Sciatic nerve (tissue), 2 donors: ENCODE measurements around the gene MGMT. TPM values are rescaled to one million over a fixed set of nuclear protein-coding genes. Genes with fewer than 3 reads are reported as not detected.

Source experiments
- ATAC-seq: fragments of 200-7000 bp; cut with Tn5 transposase; one replicate; pipeline ENCODE4 v1.9.1; 2020; ENCODE audit warnings: mild to moderate bottlenecking, moderate library complexity
- DNase-seq: peaks from one replicate; pipeline ENCODE4 v3.0.0-alpha.2; 2020; ENCODE audit warnings: low spot score
- intact Hi-C: fragments of 100-400 bp; cut with DNase I; formaldehyde crosslinking; loops from one replicate; pipeline ENCODE4 v1.14.2; 2022
- total RNA-seq: library from RNA; stranded (reverse); fragmentation: NEBNext Ultra II Directional; extraction: Animal tissue kit (Norgen Biotek cat#: 25700); gene quantifications from one replicate; pipeline ENCODE4 v1.2.1, GENCODE V29; 2021
- donor health status: DM: no; HTN: no; CAD: no.
- donor health status: DM: no; HTN: no; CAD: no.

The MGMT gene
- total RNA-seq, 1 donor from 2014 or later, result 24.5 TPM

GRCh38 chr10:129513312-129513711 lies 46.3 kb downstream of the MGMT start:
- DNase-seq, result no peak
- intact Hi-C loops, result no loop called here
- no peak for ATAC-seq

- intact Hi-C loops, result no loop called here
- ATAC-seq (no peak), DNase-seq (no peak)
Observed at GRCh38 chr10:129514568-129515451, 47.8 kb downstream of the MGMT start.

GRCh38 chr10:129516846-129517679 lies 50.0 kb downstream of the MGMT start:
- ATAC-seq (no peak), DNase-seq (no peak)
- intact Hi-C loops, result no loop called here

GRCh38 chr10:129517680-129518057 lies 50.6 kb downstream of the MGMT start:
- no peak for ATAC-seq

GRCh38 chr10:129518793-129519192 lies 51.8 kb downstream of the MGMT start:
- DNase-seq (no peak), ATAC-seq (no peak)
- intact Hi-C loops, result no loop called here

More at GRCh38 chr10:129517680-129518057, 50.6 kb downstream of the MGMT start:
- intact Hi-C loops, result no loop called here
- DNase-seq, result no peak

GRCh38 chr10:129520440-129521080 lies 53.5 kb downstream of the MGMT start:
- intact Hi-C loops, result no loop called here
- DNase-seq, result no peak
- ATAC-seq, result no peak

- DNase-seq (no peak), ATAC-seq (no peak)
- intact Hi-C loops, result no loop called here
Observed at GRCh38 chr10:129521161-129522025, 54.4 kb downstream of the MGMT start.

- DNase-seq (no peak), ATAC-seq (no peak)
- intact Hi-C loops, result no loop called here
Observed at GRCh38 chr10:129522041-129522585, 55.1 kb downstream of the MGMT start.

- DNase-seq (no peak), ATAC-seq (no peak)
- intact Hi-C loops, result no loop called here
Observed at GRCh38 chr10:129523031-129523722, 56.1 kb downstream of the MGMT start.

GRCh38 chr10:129523723-129524316 lies 56.8 kb downstream of the MGMT start:
- DNase-seq, result no peak
- intact Hi-C loops, result no loop called here
- ATAC-seq, result no peak

GRCh38 chr10:129524936-129525335 lies 57.9 kb downstream of the MGMT start:
- ATAC-seq, result no peak
- DNase-seq, result no peak
- intact Hi-C loops, result no loop called here

- DNase-seq, result no peak
- intact Hi-C loops, result no loop called here
- ATAC-seq, result peak; percentile 59
Observed at GRCh38 chr10:129525401-129525801, 58.4 kb downstream of the MGMT start.

- intact Hi-C loops, result no loop called here
- ATAC-seq (no peak), DNase-seq (no peak)
Observed at GRCh38 chr10:129526943-129527342, 59.9 kb downstream of the MGMT start.

GRCh38 chr10:129528376-129528978 lies 61.4 kb downstream of the MGMT start:
- no peak for ATAC-seq
- DNase-seq, result no peak
- intact Hi-C loops, result no loop called here

- DNase-seq, result no peak
- no peak for ATAC-seq
- intact Hi-C loops, result no loop called here
Observed at GRCh38 chr10:129530581-129530980, 63.5 kb downstream of the MGMT start.

- DNase-seq, result no peak
- intact Hi-C loops, result no loop called here
- no peak for ATAC-seq
Observed at GRCh38 chr10:129531195-129531968, 64.3 kb downstream of the MGMT start.
